ENCODE measurements around the gene LIMA1.

Gene LIMA1

DNA sequence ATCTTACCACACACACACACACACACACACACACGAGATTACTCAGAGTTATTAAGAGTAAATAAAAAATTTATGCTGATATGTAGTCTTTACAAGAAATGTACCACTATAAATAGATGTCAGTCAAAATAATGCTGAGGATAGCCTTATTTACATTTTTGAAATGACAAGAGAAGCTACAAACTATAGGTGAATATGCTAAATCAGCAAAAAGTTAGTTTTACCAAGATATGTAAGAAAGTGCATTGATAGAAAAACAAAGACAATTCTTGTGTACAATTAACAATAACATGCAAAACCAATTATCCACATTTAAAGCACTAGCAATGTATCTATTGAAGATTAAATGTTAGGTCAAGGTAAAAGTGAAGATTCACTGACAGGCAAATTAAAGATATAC, 69.3 kb downstream of the LIMA1 start:
- DNase-seq: no peak

DNA sequence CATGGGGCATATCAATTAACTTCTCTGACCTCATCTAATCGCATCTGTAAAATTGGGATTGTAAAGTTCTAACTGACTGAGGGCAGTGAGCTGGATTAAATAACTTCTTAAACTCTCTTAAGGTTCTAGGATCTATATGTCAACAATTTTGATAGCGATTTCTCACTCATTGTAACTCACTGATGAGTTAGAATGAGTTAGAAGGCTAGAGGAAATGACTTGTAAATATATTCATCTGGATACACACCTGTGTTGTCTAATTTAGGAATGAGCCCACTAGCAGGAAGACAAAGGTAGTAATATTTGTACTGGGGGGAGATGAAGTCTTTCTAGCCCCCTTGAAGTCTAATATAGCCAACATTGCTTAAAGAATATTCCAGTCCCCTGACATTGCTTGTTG, 69.9 kb downstream of the LIMA1 start:
- DNase-seq: no peak

DNA sequence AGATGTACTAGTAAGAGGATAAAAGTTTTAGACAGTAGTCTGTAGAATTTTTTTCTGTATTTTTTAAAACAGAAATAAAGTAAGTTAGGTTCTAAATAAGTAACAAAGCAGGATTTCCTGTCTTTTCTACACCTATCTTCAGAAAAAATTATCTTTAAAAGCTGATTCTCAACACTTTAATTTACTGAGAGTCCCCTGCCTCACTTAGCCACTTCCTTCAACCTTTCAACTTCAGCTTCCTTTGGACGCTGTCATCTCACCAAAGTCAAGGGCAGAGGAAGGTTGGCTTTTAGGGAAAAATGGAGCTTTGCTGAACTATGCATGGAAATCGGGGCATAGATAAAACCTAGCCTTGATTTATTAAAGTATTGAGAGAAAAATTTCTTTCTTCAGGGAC, 71.3 kb downstream of the LIMA1 start:
- DNase-seq: no peak

DNA sequence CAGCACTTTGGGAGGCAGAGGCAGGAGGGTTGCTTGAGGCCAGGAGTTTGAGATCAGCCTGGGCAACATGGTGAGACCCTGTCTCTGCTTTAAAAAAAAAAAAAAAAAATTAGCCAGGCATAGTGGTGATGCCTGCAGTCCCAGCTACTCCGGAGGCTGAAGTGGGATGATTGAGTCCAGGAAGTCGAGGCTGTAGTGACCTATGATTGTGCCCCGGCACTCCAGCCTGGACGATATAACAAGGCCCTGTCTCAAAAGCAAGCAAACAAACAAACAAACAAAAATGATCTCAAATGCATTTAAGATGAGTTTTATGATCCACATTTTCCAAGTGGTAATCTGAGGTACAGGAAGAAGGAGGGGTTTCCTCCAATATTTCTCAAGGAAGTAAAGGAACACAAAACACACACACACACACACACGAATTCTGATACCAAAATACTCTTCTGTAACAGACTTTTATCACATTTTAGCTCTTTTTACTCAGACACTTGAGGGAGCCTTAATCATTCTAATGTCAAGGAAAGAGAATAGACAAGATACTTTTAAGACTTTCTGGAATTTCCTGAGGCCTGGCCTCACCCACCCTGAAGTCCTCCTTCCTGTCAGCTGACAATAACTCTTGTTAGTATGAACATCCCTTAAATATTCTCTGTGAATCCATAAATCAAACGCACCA, 71.8 kb downstream of the LIMA1 start:
- DNase-seq: no peak

DNA sequence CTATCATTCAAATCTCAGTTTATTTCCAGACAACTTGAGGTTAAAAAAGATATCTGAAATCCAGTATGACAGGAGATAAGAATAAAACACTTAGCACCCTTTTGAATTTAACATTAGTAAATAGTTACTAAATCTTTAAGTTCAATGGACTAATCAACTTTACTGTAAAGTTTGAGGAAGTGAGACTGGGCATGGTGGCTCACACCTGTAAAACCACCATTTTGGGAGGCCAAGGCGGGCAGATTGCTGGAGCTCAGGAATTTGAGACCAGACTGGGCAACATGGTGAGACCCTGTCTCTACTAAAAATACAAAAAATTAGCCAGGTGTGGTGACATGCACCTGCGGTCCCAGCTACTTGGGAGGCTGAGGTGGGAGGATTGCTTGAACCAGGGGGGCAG, 75.9 kb downstream of the LIMA1 start:
- no peak for DNase-seq

DNA sequence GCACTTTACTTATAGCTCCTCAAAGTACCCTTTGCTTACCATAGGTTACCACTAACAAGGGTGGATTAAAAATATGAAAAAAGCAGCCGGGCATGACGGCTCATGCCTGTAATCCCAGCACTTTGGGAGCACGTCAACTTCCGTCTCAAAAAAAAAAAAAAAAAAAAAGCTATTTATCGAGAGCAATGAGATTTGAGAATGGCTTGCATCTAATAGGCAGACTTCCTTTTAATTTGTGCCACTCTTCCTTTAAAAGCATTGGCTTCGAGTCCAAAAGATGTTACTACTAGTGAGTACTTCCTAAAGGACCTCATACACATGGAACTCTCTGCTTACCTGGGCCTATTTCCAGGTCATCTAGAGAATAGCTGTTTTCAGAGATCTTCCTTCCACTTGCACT, 77.7 kb downstream of the LIMA1 start:
- no peak for DNase-seq

DNA sequence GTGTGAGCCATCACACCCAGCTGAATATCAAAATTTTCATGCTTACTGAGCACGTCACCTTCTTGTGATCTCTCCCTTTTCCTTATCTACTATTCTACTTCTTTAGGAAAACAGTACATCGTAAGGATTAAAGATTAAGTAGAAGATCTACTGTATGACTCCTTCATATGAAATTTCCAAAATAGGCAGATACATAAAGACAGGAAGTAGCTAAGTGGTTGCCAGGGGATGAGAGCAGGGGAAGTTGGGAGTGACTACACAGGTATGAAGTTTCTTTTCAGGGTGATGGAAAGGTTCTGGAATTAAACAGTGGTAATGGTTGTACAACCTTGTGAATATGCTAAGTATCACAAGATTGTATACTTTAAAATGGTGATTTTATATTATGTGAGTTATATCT, 79.6 kb downstream of the LIMA1 start:
- no peak for DNase-seq

DNA sequence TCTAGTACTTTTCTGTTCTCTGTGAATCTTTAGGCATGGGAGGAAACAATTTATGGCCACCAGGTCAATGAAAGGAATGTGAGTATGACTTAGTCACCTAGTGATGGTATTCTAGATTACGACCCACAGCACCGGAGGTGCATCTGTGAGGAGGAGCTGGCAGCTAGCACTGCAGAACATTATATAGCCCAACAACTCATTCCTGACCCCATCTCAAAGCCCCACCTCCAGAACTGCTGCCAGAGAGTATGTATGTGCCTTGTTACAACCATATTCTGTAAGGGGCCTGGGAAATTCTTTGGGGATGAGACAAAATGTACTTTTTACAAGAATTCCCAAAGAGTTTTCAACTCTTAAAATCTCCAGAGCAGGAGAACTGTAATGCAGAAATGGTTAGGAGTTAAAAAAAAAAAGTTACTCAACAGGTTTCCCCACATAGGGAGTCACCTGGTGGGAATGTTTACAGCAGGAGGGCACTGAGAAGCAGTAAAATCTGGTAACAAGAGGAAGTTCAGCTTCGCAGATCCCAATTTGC, 81.3 kb downstream of the LIMA1 start:
- no peak for DNase-seq

DNA sequence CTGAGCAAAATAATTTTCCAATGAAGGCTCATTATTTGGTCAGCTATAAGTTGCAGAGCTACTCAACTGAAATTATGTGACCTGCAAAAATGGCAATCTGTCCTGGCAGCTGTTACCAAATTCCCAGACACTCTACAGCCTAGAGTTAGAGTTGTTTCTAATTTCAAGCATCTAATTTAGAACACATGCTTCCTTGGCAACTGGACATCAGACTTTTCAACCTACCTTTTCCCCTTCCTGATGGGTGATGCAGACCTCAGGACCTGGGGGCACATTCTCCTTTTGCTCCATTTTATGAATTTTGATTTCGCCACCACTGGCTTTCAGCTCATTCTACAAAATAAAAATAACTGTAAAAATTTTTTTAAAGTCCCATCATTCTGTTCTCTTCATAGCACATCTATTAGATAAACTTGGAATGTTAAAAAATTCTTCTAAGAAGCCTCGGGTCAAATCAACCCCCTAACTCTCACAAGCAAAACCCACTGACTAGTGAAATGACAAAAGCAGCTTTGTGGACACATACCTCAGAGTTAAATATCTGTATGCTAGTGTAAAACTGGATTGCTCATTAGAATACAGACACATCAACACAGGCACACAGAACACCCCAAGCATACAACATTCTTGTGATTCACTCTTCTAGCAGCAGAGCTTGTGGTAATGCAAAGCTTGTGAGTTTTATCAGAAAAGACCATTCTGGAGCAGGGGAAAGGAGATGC, 82.6 kb downstream of the LIMA1 start:
- no peak for DNase-seq

DNA sequence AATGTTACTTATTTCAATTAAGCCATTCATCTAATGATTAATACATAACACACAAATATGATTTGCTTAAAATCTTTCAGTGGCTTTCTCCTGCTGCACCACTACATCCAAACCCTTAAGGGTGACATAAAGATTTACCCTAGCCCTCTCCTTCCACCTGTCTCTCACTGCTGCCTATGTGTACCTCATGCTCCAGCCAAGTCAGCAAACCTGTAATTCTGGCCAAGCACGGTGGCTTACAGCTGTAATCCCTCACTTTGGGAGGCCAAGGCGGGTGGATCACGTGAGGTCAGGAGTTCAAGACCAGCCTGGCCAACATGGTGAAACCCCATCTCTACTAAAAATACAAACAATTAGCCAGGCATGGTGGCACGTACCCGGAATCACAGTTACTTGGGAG, 84.5 kb downstream of the LIMA1 start:
- DNase-seq: no peak

DNA sequence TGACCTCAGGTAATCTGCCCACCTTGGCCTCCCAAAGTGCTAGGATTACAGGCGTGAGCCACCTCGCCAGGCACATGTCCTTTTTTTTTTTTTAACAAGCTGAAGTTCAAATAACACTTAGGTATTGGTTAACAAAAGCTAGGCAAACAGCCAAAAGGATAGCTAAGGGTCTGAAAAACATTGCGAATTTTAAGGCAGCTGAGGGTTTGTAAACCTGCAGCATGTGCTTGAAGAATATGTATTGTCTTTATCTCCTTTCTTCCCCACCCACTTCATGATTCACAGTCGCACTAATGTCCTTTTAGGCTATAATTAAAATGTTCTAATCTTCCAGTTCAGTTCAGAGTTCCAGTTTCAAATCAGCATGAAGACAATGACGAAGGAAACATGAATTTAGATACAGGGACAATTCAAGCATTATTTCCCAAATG, 86.0 kb downstream of the LIMA1 start:
- DNase-seq: peak; percentile 31

DNA sequence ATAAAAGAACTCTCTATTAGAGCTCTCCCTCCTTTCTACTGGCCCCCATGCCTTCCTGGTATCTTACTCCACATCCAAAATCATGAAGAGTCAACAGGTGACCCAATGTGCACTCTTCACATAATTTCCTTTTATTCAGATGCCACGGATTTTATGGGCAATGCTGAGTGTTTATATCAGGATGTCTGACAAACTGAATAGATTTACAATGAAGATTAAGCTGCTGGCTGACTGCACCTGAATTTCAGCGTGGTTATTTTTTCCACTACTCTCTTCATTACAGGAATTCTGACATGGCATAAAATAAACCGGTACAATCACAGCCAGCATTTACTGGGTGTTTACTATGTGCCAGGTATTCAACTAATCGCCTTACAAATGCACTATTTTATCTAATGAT, 86.8 kb downstream of the LIMA1 start:
- DNase-seq: no peak

DNA sequence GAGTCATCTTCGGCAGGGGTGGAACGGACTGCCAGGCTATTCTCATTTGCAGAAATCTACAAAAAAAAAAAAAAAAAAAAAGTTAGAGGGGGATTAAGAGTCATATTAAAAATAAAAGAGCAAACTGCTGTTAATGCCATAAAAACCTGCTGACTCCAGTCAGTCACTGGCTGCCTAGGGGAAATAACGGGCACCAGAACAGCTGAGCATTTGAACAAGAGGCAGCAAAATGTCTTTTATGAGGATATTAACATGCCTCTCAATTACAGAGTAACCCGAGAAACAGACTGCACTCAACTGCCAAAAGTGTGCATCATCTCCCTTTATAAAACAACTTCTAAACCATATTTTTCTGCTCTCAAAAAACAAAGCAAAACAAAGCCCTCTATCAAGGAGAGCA, 87.5 kb downstream of the LIMA1 start:
- no peak for DNase-seq

DNA sequence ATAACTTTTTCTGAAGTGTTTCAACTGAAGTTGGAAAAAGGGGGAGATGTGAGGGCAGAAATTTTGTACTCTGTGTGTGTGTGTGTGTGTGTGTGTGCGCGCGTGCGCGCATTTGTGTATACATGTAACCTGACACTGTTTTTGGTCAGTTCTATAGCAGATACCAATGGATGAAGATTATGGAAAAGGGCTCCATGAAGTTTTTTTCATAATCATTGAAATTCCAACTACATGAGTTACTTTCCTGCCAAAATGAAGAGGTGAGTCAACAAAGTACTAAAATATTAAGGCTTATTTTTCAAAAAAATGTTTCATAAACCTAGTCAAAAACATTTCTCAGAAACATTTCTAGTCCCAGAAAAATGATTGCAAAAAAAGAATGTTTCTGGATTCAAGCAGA, 90.4 kb downstream of the LIMA1 start:
- no peak for DNase-seq

DNA sequence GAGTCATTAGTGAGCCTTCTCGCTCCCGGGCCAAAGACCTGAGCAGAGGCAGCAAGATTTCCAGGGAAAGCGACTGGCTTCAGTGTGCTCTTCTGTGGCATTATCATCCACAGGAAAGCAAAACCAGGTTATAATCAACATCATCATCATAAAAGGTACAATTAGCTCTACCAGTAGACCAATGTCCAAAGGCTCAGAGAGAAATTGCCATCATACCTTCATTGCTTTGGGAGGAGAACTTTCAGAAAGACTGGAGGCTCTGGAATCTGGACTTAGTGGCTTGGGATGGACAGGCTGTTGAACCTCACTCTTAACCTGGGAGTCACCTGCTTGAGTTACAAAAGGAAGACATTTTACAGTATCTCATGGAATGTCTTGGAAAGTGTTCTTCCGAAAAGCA, 91.1 kb downstream of the LIMA1 start:
- DNase-seq: no peak

DNA sequence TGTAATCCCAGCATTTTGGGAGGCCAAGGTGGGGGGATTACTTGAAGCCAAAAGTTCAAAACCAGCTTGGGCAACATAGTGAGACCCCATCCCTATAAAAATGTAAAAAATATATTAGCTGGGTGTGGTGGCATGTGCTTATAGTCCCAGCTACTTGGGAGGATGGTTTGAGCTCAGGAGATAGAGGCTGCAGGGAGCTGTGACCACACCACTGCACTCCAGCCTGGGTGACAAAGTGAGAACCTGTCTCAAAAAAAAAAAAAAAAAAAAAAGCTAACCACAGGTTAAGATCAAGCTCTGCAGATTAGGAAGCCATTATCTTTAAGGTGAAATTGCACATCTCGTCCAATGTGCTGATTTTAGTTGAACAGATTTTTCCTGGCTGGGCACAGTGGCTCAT, 92.5 kb downstream of the LIMA1 start:
- DNase-seq: no peak

DNA sequence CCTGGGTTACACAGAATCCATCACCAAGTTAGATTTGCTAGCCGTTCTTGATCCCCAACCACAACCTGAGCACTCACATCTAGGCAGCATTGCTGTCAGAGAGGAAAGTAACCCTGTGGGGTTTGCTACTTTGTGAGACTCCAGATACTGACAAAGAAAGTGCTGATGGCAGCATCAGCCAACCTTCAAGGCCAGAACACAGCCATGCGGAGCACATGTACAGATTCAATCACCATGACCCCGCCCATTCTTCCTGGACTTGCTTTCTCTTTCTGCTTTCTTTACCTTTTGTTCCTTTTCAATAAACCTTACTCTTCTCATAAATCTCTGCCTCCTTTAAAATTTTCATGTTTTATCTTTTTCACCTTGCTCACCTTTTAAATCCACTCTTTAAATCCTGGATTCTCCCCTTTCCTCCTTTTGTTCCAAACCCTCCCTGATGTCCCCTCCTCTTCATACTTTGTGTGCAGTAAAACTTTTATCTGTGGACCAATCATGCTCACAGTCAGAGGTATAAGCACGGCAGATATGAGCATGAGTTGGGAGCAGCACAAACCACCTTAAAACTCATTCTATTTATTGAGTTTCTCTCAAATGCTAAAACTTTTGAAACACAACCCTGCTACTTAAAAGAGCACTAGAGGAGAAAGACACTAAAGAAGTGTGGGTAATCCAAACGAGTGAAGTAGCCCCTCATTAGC, 94.3 kb downstream of the LIMA1 start:
- no peak for DNase-seq

DNA sequence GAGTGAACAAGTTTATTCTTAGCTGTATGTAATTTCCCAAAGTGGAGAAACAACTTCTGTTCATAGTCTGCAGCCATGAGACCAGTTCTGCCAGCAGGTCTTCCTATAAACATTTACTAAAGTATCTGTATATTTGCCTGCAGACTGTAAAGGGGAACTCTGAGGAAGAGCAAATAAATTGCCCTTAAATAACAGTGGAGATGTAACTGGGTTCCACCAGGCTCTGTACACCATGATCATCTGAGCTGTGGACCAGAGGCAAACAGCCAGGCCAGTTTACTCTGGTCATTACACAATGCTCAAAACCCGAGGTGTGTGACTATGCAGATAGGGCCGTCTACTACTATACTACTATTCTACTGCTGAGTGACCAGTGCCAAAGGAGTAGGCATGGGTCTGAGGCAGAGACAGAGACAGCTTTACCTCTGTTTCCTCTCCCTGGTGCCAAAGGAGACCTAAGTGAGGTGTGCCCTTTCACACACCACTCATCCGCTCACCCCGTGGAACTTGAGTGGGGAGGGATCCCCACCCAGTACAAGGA, 95.0 kb downstream of the LIMA1 start:
- DNase-seq: no peak

DNA sequence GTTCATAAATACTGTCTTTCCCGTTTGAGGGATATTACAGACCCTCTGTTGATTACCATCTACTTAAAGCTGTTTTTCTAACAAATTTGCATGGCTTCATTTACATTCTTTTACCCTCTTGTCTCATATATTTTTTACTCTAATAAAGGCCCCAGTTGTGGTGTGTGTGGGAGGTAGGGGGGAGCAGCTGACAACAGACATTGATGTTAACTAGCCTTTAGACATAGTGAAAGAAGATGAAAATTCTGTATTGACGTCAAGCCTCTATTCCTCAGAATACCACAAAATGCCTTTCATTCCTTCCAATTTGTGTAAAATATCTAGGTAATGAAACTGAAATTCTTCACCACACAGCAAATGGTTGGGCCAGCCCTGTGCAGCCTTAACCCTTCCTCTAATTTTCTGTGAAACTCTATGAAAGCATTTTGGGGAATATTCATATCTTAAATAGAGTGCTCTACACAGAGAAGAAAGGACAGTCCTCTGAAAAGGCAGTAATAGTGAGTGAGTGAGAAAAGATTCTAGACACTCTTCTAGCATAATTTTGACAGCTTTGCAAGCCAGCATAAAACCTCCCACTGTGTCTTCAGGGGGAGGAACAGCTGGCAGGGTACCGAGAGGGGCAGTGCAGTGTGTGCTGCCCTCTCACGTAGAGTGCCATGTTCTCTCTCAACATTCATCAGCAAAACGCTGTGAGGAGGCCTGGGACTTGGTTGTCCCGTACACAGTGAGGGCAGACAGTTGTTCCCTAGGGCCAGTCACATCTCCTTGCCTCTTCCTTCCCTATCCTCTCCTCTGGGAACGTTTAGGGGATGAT, 96.0 kb downstream of the LIMA1 start:
- DNase-seq: no peak

DNA sequence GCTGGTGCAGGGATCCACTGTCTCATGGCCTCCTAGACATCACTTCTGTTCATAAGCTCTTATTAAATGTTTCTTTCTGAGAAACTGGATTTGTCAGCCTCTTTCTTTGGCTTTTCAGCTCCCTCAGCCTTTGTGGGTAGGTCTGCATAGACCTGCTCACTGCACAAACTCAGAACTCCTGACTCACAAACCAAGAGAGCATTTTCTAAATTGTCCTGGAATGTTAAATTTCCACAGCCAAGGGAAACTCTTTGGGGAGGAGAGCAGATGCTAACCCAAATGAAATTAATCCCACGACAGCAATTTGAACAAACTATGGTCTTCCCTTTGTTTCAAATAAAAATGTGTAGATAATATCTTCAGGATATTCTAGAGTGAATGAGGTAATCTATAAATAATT, 96.6 kb downstream of the LIMA1 start:
- DNase-seq: no peak

DNA sequence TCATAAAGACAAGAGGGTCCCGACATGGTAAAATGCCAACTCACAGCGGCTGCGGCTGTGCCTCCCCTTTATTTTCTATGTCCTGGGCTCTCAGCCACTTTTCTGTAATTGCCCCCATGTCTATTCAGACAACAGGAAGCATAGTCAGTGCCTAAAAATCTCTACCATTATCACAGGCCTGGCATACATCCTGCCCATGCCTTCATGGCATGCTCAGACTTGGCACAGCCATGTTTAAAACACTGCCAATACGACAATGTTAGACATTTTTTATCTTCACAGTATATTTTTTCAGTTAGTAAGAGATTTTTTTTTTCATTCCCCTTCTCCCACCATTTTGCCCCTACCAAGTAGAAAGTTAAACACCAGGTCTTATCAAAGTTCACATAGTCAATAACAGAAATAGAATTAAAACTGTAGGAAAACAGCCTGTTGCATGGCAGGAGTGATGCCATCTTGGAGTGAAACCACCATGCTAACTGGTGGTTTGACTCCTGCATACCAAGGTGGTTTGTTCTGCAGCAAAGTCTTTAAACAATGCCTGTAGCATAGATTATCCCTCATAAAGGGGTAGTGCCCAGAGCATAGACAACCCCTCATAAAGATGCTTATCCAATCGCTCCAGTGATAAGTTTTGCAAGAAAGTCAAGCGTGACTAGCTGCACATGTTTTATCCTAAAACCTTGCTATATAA, 97.2 kb downstream of the LIMA1 start:
- DNase-seq: no peak

DNA sequence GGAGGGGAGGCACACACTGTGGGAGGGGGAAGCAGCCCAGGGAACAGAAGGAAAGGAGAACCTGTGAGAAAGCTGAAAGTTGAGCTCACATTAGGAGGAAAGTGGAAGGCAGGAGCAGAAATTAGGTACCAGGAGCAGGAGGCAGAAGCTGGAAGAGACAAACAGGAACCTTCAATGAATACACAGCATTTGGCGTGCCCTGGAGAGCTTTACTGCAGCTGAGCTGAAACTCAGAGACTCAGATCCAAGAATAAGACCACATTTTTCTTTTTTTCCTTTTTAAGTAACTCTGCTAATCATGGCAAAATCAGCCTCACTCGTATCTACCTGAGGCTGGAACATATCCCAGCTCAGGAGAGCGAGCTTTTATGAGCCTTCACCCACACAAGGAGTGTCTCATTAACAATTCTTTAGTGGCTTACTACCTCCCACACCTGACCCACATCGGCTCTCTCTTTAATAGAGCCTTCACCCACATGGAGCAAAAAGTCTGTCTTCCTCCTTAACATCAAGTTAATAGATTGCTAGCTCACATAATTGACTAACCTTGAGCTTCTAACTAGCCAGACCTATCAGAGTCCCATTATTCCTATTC, 97.9 kb downstream of the LIMA1 start:
- no peak for DNase-seq

All from NCI-H2107 (cell line).